Stimulated activated CD8-positive, alpha-beta memory T cell treated with anti-CD3 and anti-CD28 coated beads, Interleukin-12 subunit alpha, Interleukin-12 subunit beta, amount 100 ng/mL, for 4 hours (primary cell): ENCODE data around the gene FTCD.
"Not testable (repeated sequence)": the region's sequence is repeated elsewhere in the genome, so short reads cannot be mapped to it uniquely, and the experiment has no call there.

Experiments
- DNase-seq: peaks from one replicate; pipeline ENCODE4 v3.0.0-alpha.2; 2020; ENCODE audit warnings: low read depth

The FTCD gene

GRCh38 chr21:46155514-46156377 is at the start of gene FTCD:
FTCD (minus strand) TSS chr21:46155579; CDS start chr21:46155523, 56 bp downstream.
- DNase-seq, result no peak

- DNase-seq, result no peak
These were observed 49.8 kb upstream of the FTCD start for GRCh38 chr21:46205166-46205565.

GRCh38 chr21:46203203-46203600 is 47.8 kb upstream of the FTCD start:
- no peak for DNase-seq

GRCh38 chr21:46202592-46203202 is 47.3 kb upstream of the FTCD start:
- no peak for DNase-seq

- DNase-seq, result not testable (repeated sequence)
These were observed 45.8 kb upstream of the FTCD start for GRCh38 chr21:46200877-46201803.

GRCh38 chr21:46199436-46200373 is 44.3 kb upstream of the FTCD start:
- no peak for DNase-seq

- no peak for DNase-seq
These were observed 41.4 kb upstream of the FTCD start for GRCh38 chr21:46196733-46197132.

- DNase-seq, result no peak
These were observed 40.3 kb upstream of the FTCD start for GRCh38 chr21:46195595-46196195.

- no peak for DNase-seq
These were observed 39.3 kb upstream of the FTCD start for GRCh38 chr21:46194374-46195334.

GRCh38 chr21:46193829-46194373 is 38.5 kb upstream of the FTCD start:
- DNase-seq, result no peak

GRCh38 chr21:46191686-46192575 is 36.6 kb upstream of the FTCD start:
- DNase-seq, result no peak

- DNase-seq, result no peak
These were observed 35.9 kb upstream of the FTCD start for GRCh38 chr21:46191257-46191685.

- DNase-seq, result no peak
These were observed 35.2 kb upstream of the FTCD start for GRCh38 chr21:46190491-46191131.

GRCh38 chr21:46189959-46190490 is 34.6 kb upstream of the FTCD start:
- DNase-seq, result no peak

- DNase-seq, result no peak
These were observed 34.0 kb upstream of the FTCD start for GRCh38 chr21:46189213-46189958.
